ENCODE results near the gene CCIN.

Gene CCIN

DNA sequence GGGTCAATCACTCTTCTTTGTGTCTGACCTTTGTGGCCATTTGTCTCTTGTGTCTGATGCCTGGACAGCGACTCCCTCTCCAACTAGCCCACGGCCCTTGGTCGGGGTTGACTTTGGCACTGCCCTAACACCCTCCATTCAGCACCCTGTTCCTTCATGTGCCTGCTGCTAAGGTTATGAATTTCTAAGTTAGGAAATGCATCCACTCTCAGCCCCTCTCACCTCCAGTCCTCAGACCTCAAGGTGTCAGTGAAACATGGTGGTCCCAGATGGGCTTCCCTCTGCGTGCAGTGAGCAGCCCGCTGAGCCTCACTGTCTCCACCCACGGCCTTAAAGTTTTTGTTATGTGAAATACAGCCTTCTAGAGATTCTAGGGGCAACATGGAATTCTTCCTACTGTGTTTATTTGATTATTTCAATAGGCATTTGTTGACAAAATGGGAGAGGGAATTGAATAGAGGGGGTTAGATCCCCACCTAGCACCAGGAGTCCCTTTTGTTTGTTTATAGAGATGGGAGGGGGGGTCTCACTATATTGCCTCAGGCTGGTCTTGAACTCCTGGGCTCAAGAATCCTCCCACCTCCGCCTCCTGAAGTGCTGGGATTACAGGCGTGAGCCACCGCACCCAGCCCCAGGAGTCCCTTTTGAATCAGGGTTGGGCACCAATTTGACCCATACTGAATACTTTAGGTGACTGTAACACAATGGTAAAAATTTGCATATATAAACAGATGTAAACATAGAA is 34.3 kb upstream of the CCIN start:
- no peak overlapping the region for H3K4me3 ChIP-seq (ENCODE audit: insufficient read depth, low read length, poor library complexity, severe bottlenecking)
- no peaks in the 10 kb centered on the region for H3K36me3 ChIP-seq (ENCODE audit: low read length)
- no peak overlapping the region for H3K9ac ChIP-seq (ENCODE audit: low read length)
- no peaks in the 10 kb centered on the region for H3F3A ChIP-seq (ENCODE audit: insufficient read depth)
- H3K27ac ChIP-seq (ENCODE audit: low read depth, low read length), result no peak overlapping the region
- no peaks in the 10 kb centered on the region for H4K20me1 ChIP-seq (ENCODE audit: low read depth, low read length)
- no peaks in the 10 kb centered on the region for H3K27me3 ChIP-seq (ENCODE audit: low read length)
- H3K4me2 ChIP-seq (ENCODE audit: low read depth, low read length, poor library complexity, severe bottlenecking), result no peak overlapping the region
- no peaks in the 10 kb centered on the region for H3K9me3 ChIP-seq (ENCODE audit: insufficient read depth, low read length)
- H2AFZ ChIP-seq (ENCODE audit: low read depth, low read length, severe bottlenecking), result no peak overlapping the region
- TF ChIP-seq EZH2phosphoT487 (conservative IDR thresholded peaks at IDR 0.05; ENCODE audit: low read length), result no peak
- TF ChIP-seq, protein P1, sequence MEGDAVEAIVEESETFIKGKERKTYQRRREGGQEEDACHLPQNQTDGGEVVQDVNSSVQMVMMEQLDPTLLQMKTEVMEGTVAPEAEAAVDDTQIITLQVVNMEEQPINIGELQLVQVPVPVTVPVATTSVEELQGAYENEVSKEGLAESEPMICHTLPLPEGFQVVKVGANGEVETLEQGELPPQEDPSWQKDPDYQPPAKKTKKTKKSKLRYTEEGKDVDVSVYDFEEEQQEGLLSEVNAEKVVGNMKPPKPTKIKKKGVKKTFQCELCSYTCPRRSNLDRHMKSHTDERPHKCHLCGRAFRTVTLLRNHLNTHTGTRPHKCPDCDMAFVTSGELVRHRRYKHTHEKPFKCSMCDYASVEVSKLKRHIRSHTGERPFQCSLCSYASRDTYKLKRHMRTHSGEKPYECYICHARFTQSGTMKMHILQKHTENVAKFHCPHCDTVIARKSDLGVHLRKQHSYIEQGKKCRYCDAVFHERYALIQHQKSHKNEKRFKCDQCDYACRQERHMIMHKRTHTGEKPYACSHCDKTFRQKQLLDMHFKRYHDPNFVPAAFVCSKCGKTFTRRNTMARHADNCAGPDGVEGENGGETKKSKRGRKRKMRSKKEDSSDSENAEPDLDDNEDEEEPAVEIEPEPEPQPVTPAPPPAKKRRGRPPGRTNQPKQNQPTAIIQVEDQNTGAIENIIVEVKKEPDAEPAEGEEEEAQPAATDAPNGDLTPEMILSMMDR (IDR thresholded peaks at IDR 0.05; ENCODE audit: insufficient read depth, low read length, poor library complexity, severe bottlenecking), result no peak
- H3K9me2 ChIP-seq (replicated peaks; ENCODE audit: insufficient read depth, low read length), result no peaks in the 10 kb centered on the region
- no peaks in the 10 kb centered on the region for H3K79me2 ChIP-seq (ENCODE audit: insufficient read depth, low read length)

DNA sequence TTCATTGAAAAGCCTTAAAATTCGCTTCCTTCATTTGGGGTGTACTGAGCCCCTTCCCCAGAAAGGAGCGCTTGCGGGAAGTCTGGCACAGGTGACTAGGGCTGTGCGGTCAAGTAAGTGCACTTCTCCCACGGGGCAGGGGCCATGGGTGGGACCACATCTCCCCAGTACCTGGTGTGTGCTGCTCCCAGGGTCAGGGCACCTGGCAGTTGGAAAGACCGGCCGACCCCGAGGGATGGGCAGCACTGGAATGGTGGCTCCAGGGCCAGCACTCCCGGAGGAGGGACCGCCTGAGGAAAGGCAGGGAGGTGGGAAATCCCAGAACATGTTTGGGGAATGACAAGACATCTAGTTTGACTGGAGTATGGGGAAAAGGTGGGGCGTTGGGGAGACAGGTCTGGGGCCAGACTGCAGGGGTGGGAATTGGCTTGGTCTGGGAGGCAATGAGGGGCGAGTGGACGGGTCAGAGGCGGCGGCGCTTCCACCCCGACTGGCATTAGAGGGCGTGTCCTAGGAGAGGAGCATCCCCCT is 33.4 kb upstream of the CCIN start:
- H2AFZ ChIP-seq (ENCODE audit: low read depth, low read length, severe bottlenecking), result peak overlapping the region; percentile 90
- no peaks in the 10 kb centered on the region for H4K20me1 ChIP-seq (ENCODE audit: low read depth, low read length)
- TF ChIP-seq, protein P1 (IDR thresholded peaks at IDR 0.05; ENCODE audit: insufficient read depth, low read length, poor library complexity, severe bottlenecking), result no peak
- no peaks in the 10 kb centered on the region for H3F3A ChIP-seq (ENCODE audit: insufficient read depth)
- no peaks in the 10 kb centered on the region for H3K27me3 ChIP-seq (ENCODE audit: low read length)
- H3K4me3 ChIP-seq (ENCODE audit: insufficient read depth, low read length, poor library complexity, severe bottlenecking), result peak overlapping the region; percentile 61
- H3K79me2 ChIP-seq (ENCODE audit: insufficient read depth, low read length), result no peaks in the 10 kb centered on the region
- no peak overlapping the region for H3K27ac ChIP-seq (ENCODE audit: low read depth, low read length)
- H3K9me3 ChIP-seq (ENCODE audit: insufficient read depth, low read length), result no peaks in the 10 kb centered on the region
- H3K4me2 ChIP-seq (ENCODE audit: low read depth, low read length, poor library complexity, severe bottlenecking), result peak overlapping the region; percentile 59
- H3K9ac ChIP-seq (ENCODE audit: low read length), result peak overlapping the region; percentile 64
- H3K9me2 ChIP-seq (replicated peaks; ENCODE audit: insufficient read depth, low read length), result no peaks in the 10 kb centered on the region
- H3K36me3 ChIP-seq (ENCODE audit: low read length), result no peaks in the 10 kb centered on the region

DNA sequence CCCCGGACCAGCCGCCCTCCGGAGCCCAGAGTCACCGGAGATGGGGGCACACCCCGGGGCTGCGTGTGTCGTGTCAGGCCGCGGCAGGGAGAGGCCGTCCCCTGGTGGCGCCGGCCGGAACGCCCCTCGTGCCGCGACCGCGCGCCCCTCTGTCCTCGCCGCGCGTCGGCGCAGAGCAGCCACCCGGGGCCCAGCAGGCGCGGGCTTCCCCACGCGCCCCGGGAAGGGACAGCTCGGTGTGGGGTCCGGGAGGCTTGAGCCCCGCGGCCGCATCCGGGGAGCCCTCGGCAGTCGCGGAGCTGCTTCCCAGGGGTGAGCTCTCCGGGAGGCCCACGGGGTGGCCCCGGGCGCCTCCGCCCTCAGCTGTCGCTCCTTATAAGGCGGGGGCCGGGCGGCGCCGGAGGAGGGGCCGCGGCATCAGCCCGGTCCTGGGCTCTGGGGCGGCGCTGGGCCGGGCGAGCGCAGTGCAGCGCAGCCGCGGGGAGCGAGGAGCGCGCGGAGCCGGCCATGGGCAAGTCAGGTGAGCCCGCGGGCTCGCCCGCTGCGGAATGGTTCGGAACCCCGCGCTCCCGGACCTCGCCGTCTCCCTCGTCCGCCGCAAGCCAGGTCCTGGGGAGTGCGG is 32.8 kb upstream of the CCIN start, which contains the start of gene GLIPR2:
Gene GLIPR2 (plus strand): TSS at position 462 of the 622 bp plus-strand sequence. CDS start 46 bp downstream, at position 508.
- Histone ChIP-seq H3K4me3 (ENCODE audit: insufficient read depth, low read length, poor library complexity, severe bottlenecking) (peak within 1 kb of the TSS; percentile 61), H3K9ac (ENCODE audit: low read length) (peak within 1 kb of the TSS; percentile 64), H3K4me2 (ENCODE audit: low read depth, low read length, poor library complexity, severe bottlenecking) (peak within 1 kb of the TSS; percentile 59)

More for the DNA sequence above, 32.8 kb upstream of the CCIN start, which contains the start of gene GLIPR2:
- Histone ChIP-seq H3K9me2 (replicated peaks; ENCODE audit: insufficient read depth, low read length) (no peaks in the 10 kb centered on the region), H3K27ac (ENCODE audit: low read depth, low read length) (no peak within 1 kb of the TSS), H2AFZ (ENCODE audit: low read depth, low read length, severe bottlenecking) (peak within 1 kb of the TSS; percentile 90), H4K20me1 (ENCODE audit: low read depth, low read length) (no peaks in the 10 kb centered on the region), H3K79me2 (ENCODE audit: insufficient read depth, low read length) (no peaks in the 10 kb centered on the region), H3F3A (ENCODE audit: insufficient read depth) (no peaks in the 10 kb centered on the region), H3K27me3 (ENCODE audit: low read length) (no peaks in the 10 kb centered on the region), H3K36me3 (ENCODE audit: low read length) (no peaks in the 10 kb centered on the region), H3K9me3 (ENCODE audit: insufficient read depth, low read length) (no peaks in the 10 kb centered on the region)
- no peak for TF ChIP-seq EZH2phosphoT487 (conservative IDR thresholded peaks at IDR 0.05; ENCODE audit: low read length)
- TF ChIP-seq, protein P1 (IDR thresholded peaks at IDR 0.05; ENCODE audit: insufficient read depth, low read length, poor library complexity, severe bottlenecking), result no peak
